Right hindlimb (tissue), 1 donor: Measurements from ENCODE around the gene FLOT1.
"Not testable (repeated sequence)": the region's sequence is repeated elsewhere in the genome, so short reads cannot be mapped to it uniquely, and the experiment has no call there.

Experiments used
- DNase-seq: peaks from one replicate; pipeline ENCODE4 v3.0.0-alpha.2; 2018

FLOT1 gene

GRCh38 chr6:30767158-30767943 lies 24.9 kb upstream of the FLOT1 start:
- no peak for DNase-seq

DNA sequence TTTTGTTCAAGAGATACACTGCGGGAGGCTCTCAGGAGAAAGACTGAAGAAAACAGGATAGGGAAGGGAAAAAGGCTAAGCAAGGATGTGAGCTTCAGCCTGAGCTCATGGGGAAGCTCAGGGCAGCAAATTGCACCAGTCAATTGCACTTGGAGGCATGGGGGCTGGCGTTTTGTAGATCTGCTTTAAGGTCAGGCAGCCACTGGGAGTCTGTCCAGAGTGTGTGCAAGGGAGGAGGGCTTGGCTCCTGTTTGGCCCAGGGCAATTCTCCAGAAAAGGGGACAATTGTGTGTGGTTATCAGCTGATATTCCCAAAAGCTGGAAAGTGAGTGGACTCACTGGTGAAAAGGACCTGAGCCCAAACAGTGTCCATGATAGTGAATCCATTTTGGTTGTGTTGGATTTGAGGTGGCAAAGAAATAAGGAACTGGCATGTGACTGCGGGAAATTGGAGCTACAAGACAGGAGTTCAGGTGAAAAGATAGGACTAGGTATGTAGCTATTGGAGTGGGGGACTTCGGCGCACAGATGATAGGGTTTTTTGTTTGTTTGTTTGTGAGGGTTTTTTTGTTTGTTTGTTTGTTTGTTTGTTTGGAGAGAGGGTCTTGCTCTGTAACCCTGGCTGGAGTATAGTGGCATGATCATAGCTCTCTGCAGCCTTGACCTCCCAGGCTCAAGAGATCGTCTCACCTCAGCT lies 24.1 kb upstream of the FLOT1 start:
- DNase-seq = no peak

DNA sequence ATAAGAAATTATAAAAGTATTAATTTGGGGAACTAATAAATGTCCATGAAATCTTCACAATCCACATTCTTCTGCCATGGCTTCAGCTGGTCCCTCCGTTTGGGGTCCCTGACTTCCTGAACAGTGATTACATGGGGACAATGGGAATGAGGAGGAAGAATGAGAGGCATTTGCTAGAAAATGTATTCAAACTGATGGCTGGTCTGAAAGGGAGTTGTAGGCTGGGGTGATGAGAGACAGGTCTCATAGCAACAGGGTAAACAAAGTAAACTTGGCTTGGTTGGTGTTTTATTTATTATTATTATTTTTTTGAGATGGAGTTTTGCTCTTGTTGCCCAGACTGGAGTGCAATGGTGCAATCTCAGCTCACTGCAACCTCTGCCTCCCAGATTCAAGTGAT lies 23.0 kb upstream of the FLOT1 start:
- DNase-seq = not testable (repeated sequence)

DNA sequence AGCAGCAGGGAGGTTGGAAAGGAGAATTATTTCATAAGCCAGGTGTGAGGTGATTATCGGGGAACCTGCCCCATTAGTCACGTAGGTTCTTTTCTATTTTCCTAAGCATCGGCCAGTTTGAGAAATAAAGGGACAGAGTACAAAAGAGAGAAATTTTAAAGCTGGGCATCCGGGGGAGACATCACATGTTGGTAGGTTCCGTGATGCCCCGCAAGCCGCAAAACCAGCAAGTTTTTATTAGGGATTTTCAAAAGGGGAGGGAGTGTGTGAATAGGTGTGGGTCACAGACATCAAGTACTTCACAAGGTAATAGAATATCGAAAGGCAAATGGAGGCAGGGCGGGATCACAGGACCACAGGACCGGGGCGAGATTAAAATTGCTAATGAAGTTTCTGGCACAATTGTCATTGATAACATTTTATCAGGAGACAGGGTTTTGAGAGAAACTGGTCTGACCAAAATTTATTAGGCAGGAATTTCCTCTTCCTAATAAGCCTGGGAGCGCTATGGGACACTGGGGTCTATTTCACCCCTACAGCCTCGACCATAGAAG lies 22.1 kb upstream of the FLOT1 start:
- DNase-seq = not testable (repeated sequence)

GRCh38 chr6:30763618-30764489 lies 21.4 kb upstream of the FLOT1 start:
- no peak for DNase-seq

DNA sequence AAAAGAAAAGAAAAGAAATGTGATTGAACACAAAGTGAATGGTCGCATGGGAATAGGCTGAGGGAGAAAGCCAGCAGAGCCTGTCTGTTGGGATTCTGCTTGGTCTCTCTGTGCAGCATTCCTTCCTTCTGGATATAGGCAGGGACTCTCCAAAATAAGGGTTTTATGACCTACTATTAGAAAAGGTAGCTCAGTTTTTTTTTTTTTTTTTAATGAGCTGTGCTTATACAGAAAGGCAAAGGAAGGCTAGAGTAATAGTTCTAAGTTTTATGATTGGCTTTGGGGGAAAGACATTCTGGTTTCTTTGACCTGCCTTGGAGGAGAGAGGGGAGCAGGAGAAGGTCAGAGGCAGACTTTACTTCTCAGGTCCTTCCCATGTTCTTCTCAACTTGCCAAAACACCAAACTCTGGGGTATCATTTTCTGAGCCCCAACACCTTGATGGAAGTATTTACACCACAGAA lies 20.7 kb upstream of the FLOT1 start:
- DNase-seq = no peak

DNA sequence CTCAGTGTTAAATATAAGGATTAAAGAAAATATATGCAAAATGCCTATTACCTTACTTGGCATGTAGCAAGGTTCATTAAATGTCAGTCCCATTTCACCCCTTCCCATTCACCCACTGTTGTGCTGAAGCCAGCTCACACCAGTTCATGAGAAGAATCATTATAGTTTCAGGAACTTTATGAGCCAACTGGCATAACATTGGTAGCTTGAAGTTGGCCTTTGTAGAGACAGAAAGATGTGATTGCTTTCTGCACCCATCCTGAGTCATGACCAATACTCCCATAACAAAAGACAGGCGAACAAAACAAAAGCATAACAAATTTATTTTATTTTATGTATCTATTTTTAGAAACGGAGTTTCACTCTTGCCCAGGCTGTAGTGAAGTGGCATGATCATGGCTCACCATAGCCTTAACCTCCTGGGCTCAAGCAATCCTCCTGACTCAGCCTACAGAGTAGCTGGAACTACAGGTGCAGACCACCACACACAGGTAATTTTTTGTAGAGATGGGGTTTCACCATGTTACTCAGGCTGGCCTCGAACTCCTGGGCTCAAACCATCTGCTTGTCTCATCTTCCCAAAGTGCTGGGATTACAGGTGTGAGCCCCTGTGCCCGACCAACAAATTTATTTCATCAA lies 19.4 kb upstream of the FLOT1 start:
- DNase-seq = no peak

- DNase-seq = no peak
These were observed 18.1 kb upstream of the FLOT1 start for GRCh38 chr6:30760549-30760948.

DNA sequence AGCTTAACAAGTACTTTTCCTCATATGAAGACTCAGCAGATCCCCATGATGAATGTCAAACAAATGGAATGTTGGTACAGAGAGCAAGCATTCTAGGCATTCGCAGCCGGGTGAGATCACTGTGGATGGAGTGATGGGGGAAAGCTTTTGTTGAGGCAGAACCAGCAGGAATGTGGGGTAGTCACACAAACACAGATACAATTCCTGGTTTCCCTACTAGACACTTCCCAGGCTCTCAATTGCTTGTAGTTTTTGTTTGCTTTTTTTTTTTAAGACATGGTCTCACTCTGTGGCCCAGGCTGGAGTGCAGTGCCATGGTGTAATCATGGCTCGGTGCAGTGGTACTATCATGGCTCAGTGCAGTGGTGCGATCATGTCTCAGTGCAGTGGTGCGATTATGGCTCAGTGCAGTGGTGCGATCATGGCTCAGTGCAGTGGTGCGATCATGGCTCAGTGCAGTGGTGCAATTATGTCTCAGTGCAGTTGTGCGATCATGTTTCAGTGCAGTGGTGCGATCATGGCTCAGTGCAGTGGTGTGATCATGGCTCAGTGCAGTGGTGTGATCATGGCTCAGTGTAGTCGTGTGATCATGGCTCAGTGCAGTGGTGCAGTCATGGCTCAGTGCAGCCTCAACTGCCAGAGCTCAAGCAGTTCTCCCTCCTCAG lies 17.2 kb upstream of the FLOT1 start:
- no peak for DNase-seq

DNA sequence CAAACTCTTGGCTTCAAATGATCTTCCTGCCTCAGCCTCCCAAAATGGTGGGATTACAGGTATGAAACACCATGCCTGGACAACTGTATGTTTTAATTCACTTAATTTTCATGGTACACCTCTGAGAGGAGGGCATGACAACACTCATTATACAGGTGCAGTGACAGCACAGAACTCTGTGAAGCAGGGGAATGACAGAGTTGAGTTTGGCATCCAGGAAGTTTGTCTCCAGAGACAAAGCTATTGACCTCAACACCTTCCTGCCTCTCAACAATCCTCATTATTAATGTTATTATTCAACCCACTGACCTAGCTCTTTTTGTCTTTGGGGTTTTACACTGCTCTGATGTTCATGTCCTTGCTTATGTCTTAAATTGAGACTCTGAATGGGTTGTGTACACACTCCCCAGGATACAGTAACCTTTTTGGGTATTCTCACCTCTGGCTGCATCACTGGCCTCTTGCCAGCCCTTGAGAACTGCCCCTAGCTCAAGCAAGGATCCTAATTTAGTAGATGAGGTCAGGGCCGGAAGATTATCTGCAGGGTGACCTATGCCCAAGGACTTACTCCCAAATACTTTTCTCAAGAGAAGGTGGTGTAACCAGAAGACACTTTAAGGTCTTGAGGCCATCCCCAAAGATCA lies 14.9 kb upstream of the FLOT1 start:
- DNase-seq = no peak

DNA sequence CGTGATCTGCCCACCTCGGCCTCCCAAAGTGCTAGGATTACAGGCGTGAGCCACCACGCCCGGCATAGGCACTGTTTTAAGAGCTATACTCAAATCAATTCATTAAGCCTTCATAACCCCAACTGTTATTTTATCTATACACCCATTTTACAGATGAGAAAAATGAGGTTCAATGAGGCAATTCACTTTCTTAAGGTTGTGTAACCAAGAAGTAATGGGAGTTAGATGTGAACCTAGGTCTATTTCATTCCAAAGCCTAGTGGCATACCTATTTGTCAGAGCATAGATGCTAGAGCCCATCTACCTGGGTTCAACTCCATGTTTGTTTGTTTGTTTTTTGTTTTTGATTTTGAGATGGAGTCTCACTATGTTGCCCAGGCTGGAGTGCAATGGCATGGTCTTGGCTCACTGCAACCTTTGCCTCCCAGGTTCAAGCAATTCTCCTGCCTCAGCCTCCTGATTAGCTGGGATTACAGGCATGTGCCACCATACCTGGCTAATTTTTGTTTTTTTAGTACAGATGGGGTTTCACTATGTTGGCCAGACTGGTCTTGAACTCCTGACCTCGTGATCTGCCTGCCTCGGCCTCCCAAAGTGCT lies 14.0 kb upstream of the FLOT1 start:
- not testable (repeated sequence) for DNase-seq

GRCh38 chr6:30754631-30755030 lies 12.1 kb upstream of the FLOT1 start:
- no peak for DNase-seq

DNA sequence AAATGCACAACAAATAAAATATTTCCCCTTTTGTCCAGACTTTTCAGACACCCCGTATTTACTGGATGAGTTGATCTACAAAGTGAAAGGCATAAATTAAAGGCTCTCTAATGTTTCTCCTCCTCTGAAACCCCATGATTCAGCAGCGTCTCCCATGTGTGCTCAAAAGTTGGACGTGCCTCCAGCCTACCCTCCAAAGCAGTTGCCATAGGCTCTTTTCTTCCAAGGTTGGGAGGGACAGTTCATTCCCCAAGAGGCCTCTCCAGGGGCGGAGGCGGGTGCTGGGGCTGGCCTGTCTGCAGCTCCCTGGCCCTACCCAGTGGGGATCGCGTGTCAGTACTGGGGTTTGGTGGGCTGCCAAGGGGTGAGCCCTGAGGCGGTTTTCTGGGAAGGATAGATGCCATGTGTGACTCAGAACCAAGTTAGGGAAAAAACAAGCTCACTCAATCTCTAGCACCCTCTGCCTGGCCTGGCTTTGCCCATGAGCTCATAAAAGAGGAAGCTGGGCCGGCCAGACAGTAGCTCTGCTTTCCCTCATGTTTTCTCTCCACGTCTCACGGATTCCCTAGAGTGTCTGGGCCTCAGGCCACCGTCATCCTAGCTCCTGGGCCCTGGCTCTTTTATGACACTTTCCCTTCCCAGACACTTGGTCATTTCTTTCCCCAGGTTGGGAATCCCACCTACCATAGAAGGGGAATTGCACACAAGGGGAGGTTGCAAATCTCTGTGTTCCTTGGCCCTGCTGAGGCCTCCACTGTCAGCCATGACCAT lies 9.9 kb upstream of the FLOT1 start:
- peak; percentile 91 for DNase-seq

DNA sequence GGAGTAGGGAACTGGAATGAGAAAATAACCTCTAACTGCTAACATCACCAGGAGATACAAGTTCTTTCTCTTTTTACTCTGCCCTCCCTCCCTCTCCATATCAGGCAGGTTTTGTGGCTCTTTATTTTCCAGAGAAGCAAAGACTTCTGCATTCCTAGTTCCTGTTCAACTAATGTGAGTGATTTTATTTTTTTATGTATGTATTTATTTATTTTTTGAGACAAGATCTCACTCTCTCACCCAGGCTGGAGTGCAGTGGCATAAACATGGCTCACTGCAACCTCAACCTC lies 7.8 kb upstream of the FLOT1 start:
- no peak for DNase-seq

DNA sequence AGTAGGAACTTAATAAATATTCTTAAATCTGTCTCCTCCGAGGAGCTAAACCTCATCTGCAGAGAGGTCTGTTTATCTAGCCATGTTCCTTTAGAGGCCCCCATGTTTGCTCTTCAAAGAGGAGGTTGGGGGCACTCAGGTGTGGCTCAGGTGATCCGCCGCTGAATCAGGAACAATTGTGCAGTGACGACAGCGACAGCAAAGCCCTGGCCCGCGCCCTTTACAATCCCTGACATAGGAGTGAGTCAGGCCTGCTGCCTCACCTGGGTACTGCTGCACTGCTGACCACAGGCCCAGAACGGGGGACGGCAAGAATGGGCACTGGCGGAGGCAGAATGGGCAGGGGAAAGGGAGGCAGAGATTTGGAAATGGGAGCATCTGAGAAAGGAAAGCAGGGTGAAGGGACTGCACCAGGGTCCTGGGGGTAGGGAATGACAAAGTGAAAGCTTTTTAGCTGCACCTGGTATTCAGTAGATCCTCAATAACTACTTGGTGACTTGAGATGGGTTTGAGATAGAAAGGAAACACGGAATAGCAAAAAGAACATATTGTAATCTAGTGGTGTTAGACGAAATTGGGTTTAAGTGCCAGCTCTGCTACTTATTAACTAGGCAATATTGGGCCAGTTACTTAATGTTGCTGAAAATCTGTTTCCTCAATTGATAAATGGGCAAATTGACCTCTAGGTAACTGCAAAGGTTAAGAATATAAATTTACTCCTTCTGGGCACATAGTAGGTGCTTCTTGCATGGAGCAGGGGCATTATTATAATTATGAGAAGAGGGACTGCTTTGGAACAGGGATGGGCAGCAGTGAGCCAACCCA lies 7.3 kb upstream of the FLOT1 start:
- DNase-seq = no peak

- DNase-seq = no peak
These were observed 6.5 kb upstream of the FLOT1 start for GRCh38 chr6:30748851-30749540.

GRCh38 chr6:30747902-30748769 lies 5.6 kb upstream of the FLOT1 start:
- no peak for DNase-seq

GRCh38 chr6:30747300-30747687 lies 4.8 kb upstream of the FLOT1 start:
- DNase-seq = no peak
